Glutamatergic neuron (in vitro differentiated cells): Measurements from ENCODE around the gene EN2. TPM values are rescaled to one million over a fixed set of nuclear protein-coding genes. Genes with fewer than 3 reads are reported as not detected.

Experiments
- DNase-seq: peaks from one replicate; pipeline ENCODE4 v3.0.0; 2022
- H3K27ac Mint-ChIP-seq: one replicate; pipeline ENCODE4 v1.8.0; 2020; ENCODE audit warnings: mild to moderate bottlenecking, mixed read lengths, inconsistent platforms; ENCODE audit not compliant: unreplicated experiment
- H3K27me3 Mint-ChIP-seq: one replicate; pipeline ENCODE4 v1.8.0; 2020; ENCODE audit warnings: mild to moderate bottlenecking, moderate library complexity, mixed read lengths, inconsistent platforms; ENCODE audit not compliant: unreplicated experiment
- H3K36me3 Mint-ChIP-seq: one replicate; pipeline ENCODE4 v1.8.0; 2020; ENCODE audit warnings: mild to moderate bottlenecking, mixed read lengths, inconsistent platforms; ENCODE audit not compliant: unreplicated experiment
- H3K4me1 Mint-ChIP-seq: one replicate; pipeline ENCODE4 v1.8.0; 2020; ENCODE audit warnings: mild to moderate bottlenecking, low read depth, mixed read lengths, inconsistent platforms; ENCODE audit not compliant: unreplicated experiment
- H3K4me3 Mint-ChIP-seq: one replicate; pipeline ENCODE4 v1.8.0; 2020; ENCODE audit warnings: mild to moderate bottlenecking, mixed read lengths, inconsistent platforms; ENCODE audit not compliant: unreplicated experiment
- H3K9me3 Mint-ChIP-seq: one replicate; pipeline ENCODE4 v1.8.0; 2020; ENCODE audit warnings: mild to moderate bottlenecking, moderate library complexity, mixed read lengths, inconsistent platforms; ENCODE audit not compliant: unreplicated experiment
- CTCF ChIP-seq: fragments of 200-600 bp; sonication (generic); IDR thresholded peaks from one replicate; pipeline ENCODE4 v1.5.0; 2021; ENCODE audit not compliant: partially characterized antibody, unreplicated experiment
- total RNA-seq: library from RNA; stranded (reverse); fragmentation: NEBNext Ultra II Directional; extraction: Animal tissue kit (Norgen Biotek cat#: 25700); gene quantifications from one replicate; pipeline ENCODE4 v1.2.1, GENCODE V29; 2021; ENCODE audit not compliant: unreplicated experiment

EN2 gene
- total RNA-seq, 1 donor from 2014 or later: 0.20 TPM

- H3K9me3 Mint-ChIP-seq: peaks cover 20% of the 10 kb centered on the region
- H3K36me3 Mint-ChIP-seq: no peaks in the 10 kb centered on the region
- H3K27ac Mint-ChIP-seq: peak overlapping the region; percentile 25
- peak; percentile 65 for DNase-seq
- peaks cover 8% of the 10 kb centered on the region for H3K4me1 Mint-ChIP-seq
- H3K27me3 Mint-ChIP-seq: peaks cover 33% of the 10 kb centered on the region
- H3K4me3 Mint-ChIP-seq: peak overlapping the region; percentile 94
- TF ChIP-seq CTCF: peak; percentile 41
Measured at GRCh38 chr7:155509725-155510551, 52.0 kb downstream of the EN2 start.

GRCh38 chr7:155510975-155511701, 53.2 kb downstream of the EN2 start:
- Mint-ChIP-seq H3K36me3 (no peaks in the 10 kb centered on the region), H3K4me1 (peaks cover 8% of the 10 kb centered on the region), H3K4me3 (no peak overlapping the region), H3K27me3 (peaks cover 31% of the 10 kb centered on the region), H3K9me3 (peaks cover 20% of the 10 kb centered on the region), H3K27ac (no peak overlapping the region)
- TF ChIP-seq CTCF: no peak
- no peak for DNase-seq

GRCh38 chr7:155511702-155511996, 53.7 kb downstream of the EN2 start:
- H3K27ac Mint-ChIP-seq: no peak overlapping the region
- H3K36me3 Mint-ChIP-seq: no peaks in the 10 kb centered on the region
- H3K4me1 Mint-ChIP-seq: peaks cover 6% of the 10 kb centered on the region
- H3K4me3 Mint-ChIP-seq: no peak overlapping the region
- H3K9me3 Mint-ChIP-seq: peaks cover 19% of the 10 kb centered on the region
- no peak for DNase-seq
- H3K27me3 Mint-ChIP-seq: peaks cover 31% of the 10 kb centered on the region
- no peak for TF ChIP-seq CTCF

GRCh38 chr7:155512246-155512887, 54.4 kb downstream of the EN2 start:
- Mint-ChIP-seq H3K4me3 (no peak overlapping the region), H3K27me3 (peaks cover 24% of the 10 kb centered on the region), H3K27ac (no peak overlapping the region), H3K36me3 (no peaks in the 10 kb centered on the region), H3K9me3 (peaks cover 14% of the 10 kb centered on the region), H3K4me1 (peaks cover 6% of the 10 kb centered on the region)
- TF ChIP-seq CTCF: no peak
- DNase-seq: no peak
